DMS114 treated with DMSO at 0.1 percent for 48 hours (cell line): ENCODE data around the gene COG1.

Experiments used
- DNase-seq: peaks from one replicate; lab custom pipeline; 2025; ENCODE audit not compliant: unreplicated experiment; lab: John Stamatoyannopoulos, UW

Gene COG1

GRCh38 chr17:73170324-73170723 is 22.5 kb upstream of the COG1 start:
- no peak for DNase-seq

GRCh38 chr17:73172252-73172651 is 20.6 kb upstream of the COG1 start:
- DNase-seq = no peak

GRCh38 chr17:73174126-73174525 is 18.7 kb upstream of the COG1 start:
- no peak for DNase-seq

- no peak for DNase-seq
These were observed 16.8 kb upstream of the COG1 start for GRCh38 chr17:73175962-73176565.

- no peak for DNase-seq
These were observed 13.5 kb upstream of the COG1 start for GRCh38 chr17:73179387-73179786.

GRCh38 chr17:73179878-73180277 is 13.0 kb upstream of the COG1 start:
- no peak for DNase-seq

GRCh38 chr17:73182616-73183310 is 10.1 kb upstream of the COG1 start:
- DNase-seq = no peak

- no peak for DNase-seq
These were observed 8.5 kb upstream of the COG1 start for GRCh38 chr17:73184136-73184993.

- DNase-seq = no peak
These were observed 6.4 kb upstream of the COG1 start for GRCh38 chr17:73186283-73187050.

GRCh38 chr17:73187203-73187769 is 5.6 kb upstream of the COG1 start:
- DNase-seq = no peak

- no peak for DNase-seq
These were observed 4.8 kb upstream of the COG1 start for GRCh38 chr17:73188011-73188410.

- peak; percentile 43 for DNase-seq
These were observed 3.3 kb upstream of the COG1 start for GRCh38 chr17:73189417-73190099.

- DNase-seq = peak; percentile 45
These were observed 1.2 kb upstream of the COG1 start for GRCh38 chr17:73191443-73192205.

- peak; percentile 46 for DNase-seq
These were observed 505 bp upstream of the COG1 start for GRCh38 chr17:73192206-73192893.

GRCh38 chr17:73194514-73195222 is 1.8 kb downstream of the COG1 start:
- no peak for DNase-seq

- no peak for DNase-seq
These were observed 3.6 kb downstream of the COG1 start for GRCh38 chr17:73196500-73196899.

GRCh38 chr17:73197161-73197560 is 4.3 kb downstream of the COG1 start:
- DNase-seq = no peak

GRCh38 chr17:73198201-73198929 is 5.5 kb downstream of the COG1 start:
- DNase-seq = no peak
